ENCODE data around the gene PTPRG.

The PTPRG gene

GRCh38 chr3:61562721-61563312 is 1.4 kb downstream of the PTPRG start:
- TF ChIP-seq CTCF (conservative IDR thresholded peaks at IDR 0.05), result no peak
- peak overlapping the region; percentile 95; the same call in 1 of the 2 replicates for H3K27ac ChIP-seq

- H3K27ac ChIP-seq, result peak overlapping the region; percentile 95; the same call in 1 of the 2 replicates
- no peak for TF ChIP-seq CTCF (conservative IDR thresholded peaks at IDR 0.05)
Measured at GRCh38 chr3:61563313-61564271, 2.2 kb downstream of the PTPRG start.

GRCh38 chr3:61564395-61565059 is 3.2 kb downstream of the PTPRG start:
- H3K27ac ChIP-seq, result no peak overlapping the region
- TF ChIP-seq CTCF (conservative IDR thresholded peaks at IDR 0.05), result no peak

- no peak overlapping the region for H3K27ac ChIP-seq
- TF ChIP-seq CTCF (conservative IDR thresholded peaks at IDR 0.05), result no peak
Measured at GRCh38 chr3:61565569-61565968, 4.2 kb downstream of the PTPRG start.

GRCh38 chr3:61568127-61568526 is 6.8 kb downstream of the PTPRG start:
- no peak for TF ChIP-seq CTCF (conservative IDR thresholded peaks at IDR 0.05)
- H3K27ac ChIP-seq, result no peak overlapping the region

GRCh38 chr3:61569856-61570580 is 8.6 kb downstream of the PTPRG start:
- no peak overlapping the region for H3K27ac ChIP-seq
- no peak for TF ChIP-seq CTCF (conservative IDR thresholded peaks at IDR 0.05)

Data from VCaP (cell line).